Right lobe of liver (tissue), 6 donors: Measurements from ENCODE around the gene GRN. TPM values are rescaled to one million over a fixed set of nuclear protein-coding genes. Genes with fewer than 3 reads are reported as not detected.
"Not testable (repeated sequence)": the region's sequence is repeated elsewhere in the genome, so short reads cannot be mapped to it uniquely, and the experiment has no call there.

ENCODE experiments used
- ATAC-seq, 4 donors: fragments of 200-7000 bp; cut with Tn5 transposase; one replicate each; pipeline ENCODE4 v1.9.1; 2020; ENCODE audit warnings: mild to moderate bottlenecking in 4 of 4, moderate library complexity in 4 of 4
- DNase-seq, 3 donors: peaks; one replicate each; pipeline ENCODE4 v3.0.0-alpha.2; 2020
- H3K27ac ChIP-seq, 3 donors: fragments of 200-600 bp; one replicate each; pipeline ENCODE4 v1.8.0; 2022
- H3K27me3 ChIP-seq, 2 donors: fragments of 200-600 bp; one replicate each; pipeline ENCODE4 v1.8.0; 2022
- H3K36me3 ChIP-seq, 4 donors: fragments of 200-600 bp; sonication (generic) in 1 of 4; one replicate each; pipeline versions ENCODE4 v1.5.1 to v1.8.0; 2017 to 2022; ENCODE audit warnings: control low read depth in 1 of 4
- H3K4me1 ChIP-seq, 4 donors: fragments of 200-600 bp; sonication (generic) in 1 of 4; one replicate each; pipeline versions ENCODE4 v1.5.1 to v1.8.0; 2017 to 2022; ENCODE audit warnings: control low read depth in 1 of 4
- H3K4me3 ChIP-seq, 3 donors: fragments of 200-600 bp; one replicate each; pipeline ENCODE4 v1.8.0; 2022
- H3K9me3 ChIP-seq, 4 donors: fragments of 200-600 bp; sonication (generic) in 1 of 4; one replicate each; pipeline versions ENCODE4 v1.5.1 to v1.8.0; 2017 to 2022; ENCODE audit warnings: control low read depth in 1 of 4
- POLR2A ChIP-seq: fragments of 450-650 bp; IDR thresholded peaks from one replicate; pipeline ENCODE4 v1.6.1; 2017; ENCODE audit warnings: antibody characterized with exemption, mild to moderate bottlenecking
- WGBS: methylation state at CpG from one replicate; pipeline ENCODE4 v1.1.6; 2018; ENCODE audit warnings: low coverage, low lambda C conversion rate; ENCODE audit not compliant: insufficient coverage; ENCODE audit errors: missing lambda C conversion rate; 5-methylcytosine and 5-hydroxymethylcytosine counted together
- intact Hi-C, 2 donors: fragments of 100-400 bp; cut with DNase I; formaldehyde crosslinking; loops; one replicate each; pipeline versions ENCODE4 v1.11.2 to v1.14.1; 2022
- total RNA-seq, 6 experiments: library from RNA; depleted of rRNA in 2 of 6; stranded (reverse); fragments of >200 nt in 2 of 6; fragmentation: NEBNext Ultra II Directional in 3 of 6; extraction: Animal tissue kit (Norgen Biotek cat#: 25700) in 3 of 6; gene quantifications; one replicate each; pipeline versions ENCODE4 v1.1.0 to v1.2.4, GENCODE V29; 2016 to 2023
- TF ChIP-seq, protein P1 (sequence below), 4 donors: fragments of 200-600 bp in 3 of 4; fragments of 450-650 bp in 1 of 4; IDR thresholded peaks; one replicate each; pipeline versions ENCODE4 v1.5.1 to v1.8.0; 2016 to 2022; ENCODE audit warnings: antibody characterized with exemption in 4 of 4, mild to moderate bottlenecking in 2 of 4
- donor health status: DM: no; HTN: yes; CAD: no.
- donor health status: DM: no; HTN: no; CAD: no.
- donor health status: DM: no; HTN: no; CAD: no.
- donor health status: DM: no; HTN: yes; CAD: no.
- donor health status: DM: no; HTN: yes; CAD: no.

GRN gene
- total RNA-seq, 6 experiments from 2014 or later, result 84.5 to 230 (median 150) TPM

DNA sequence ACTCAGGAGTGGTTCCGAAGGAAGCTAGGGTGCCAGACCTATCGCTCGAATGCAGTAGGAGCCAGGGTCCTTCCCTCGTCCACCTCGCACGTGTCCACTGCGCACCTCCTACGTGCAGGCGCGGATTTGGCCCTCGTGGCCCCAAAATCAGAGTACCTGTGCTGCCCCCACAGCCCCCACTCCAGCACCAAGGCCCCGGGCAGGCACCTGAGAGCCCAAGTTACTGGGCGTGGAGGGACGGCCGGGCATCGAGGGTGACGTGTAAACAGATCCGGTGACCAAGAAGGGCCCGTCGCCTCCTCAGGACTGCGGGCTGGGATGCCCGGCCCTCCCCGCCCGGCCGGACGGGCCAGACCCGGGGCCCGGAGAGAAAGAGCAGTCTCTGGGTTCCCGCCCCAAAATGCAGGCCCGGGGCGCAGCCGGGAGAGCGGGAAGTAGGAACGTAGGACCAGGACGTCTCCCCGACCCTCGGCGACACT lies 21.0 kb upstream of the GRN start:
- Histone ChIP-seq H3K4me1 (peaks cover 0 to 12% (median 5%) of the 10 kb centered on the region in 4 donors), H3K27ac (peak overlapping the region in 2 of 3 donors; percentile 21 to 41), H3K4me3 (peak overlapping the region; percentile 89 to 100 (median 97)), H3K9me3 (no peaks in the 10 kb centered on the region), H3K27me3 (no peaks in the 10 kb centered on the region), H3K36me3 (peaks cover 0 to 26% (median 3%) of the 10 kb centered on the region in 4 donors)
- TF ChIP-seq POLR2A, result no peak
- TF ChIP-seq, protein P1, sequence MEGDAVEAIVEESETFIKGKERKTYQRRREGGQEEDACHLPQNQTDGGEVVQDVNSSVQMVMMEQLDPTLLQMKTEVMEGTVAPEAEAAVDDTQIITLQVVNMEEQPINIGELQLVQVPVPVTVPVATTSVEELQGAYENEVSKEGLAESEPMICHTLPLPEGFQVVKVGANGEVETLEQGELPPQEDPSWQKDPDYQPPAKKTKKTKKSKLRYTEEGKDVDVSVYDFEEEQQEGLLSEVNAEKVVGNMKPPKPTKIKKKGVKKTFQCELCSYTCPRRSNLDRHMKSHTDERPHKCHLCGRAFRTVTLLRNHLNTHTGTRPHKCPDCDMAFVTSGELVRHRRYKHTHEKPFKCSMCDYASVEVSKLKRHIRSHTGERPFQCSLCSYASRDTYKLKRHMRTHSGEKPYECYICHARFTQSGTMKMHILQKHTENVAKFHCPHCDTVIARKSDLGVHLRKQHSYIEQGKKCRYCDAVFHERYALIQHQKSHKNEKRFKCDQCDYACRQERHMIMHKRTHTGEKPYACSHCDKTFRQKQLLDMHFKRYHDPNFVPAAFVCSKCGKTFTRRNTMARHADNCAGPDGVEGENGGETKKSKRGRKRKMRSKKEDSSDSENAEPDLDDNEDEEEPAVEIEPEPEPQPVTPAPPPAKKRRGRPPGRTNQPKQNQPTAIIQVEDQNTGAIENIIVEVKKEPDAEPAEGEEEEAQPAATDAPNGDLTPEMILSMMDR (IDR thresholded peaks at IDR 0.05), result no peak
- DNase-seq (peak in 1 of 3 donors; percentile 53), ATAC-seq (peak in 1 of 4 donors; percentile 0)
- intact Hi-C loops, result loop anchor here (5.0 kb wide), 1 partner anchor 112 kb away; no protein-coding TSS in a partner anchor
- 0% methylated on average over 16 of the region's 38 CpGs for WGBS

DNA sequence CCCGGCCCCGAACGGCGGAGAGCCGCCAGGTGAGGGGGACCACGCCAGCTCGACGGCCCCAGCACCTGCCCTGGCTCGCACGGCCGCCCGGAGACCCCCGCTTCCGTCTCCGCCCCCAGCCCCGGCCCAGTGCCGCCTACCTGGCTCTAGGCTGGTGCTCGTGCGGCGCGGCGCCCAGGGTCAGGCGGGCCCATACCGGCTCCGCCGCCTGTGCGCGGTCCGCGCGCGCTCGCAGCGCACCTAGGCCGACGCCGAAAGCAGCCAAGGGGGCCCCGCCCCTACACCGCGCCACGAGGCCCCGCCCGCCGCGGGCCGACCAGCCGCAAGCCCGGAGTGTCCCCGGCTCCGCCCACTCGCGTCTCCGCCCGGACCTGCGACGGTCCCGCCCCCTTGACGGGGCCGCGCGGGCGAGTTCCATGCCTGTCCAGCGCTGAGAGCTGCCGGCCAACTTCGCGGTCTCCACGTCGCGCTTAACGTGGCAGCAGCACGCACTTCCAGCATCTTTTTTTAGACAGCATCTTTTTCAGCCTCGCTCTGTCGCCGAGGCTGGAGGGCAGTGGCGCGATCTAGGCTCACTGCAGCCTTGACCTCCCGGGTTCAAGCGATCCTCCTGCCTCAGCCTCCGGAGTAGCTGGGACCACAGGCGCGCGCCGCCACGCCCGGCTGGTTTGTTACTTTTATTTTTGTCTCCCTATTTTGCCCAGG lies 20.4 kb upstream of the GRN start, which contains the start of gene SLC25A39:
TSS of gene SLC25A39 (minus strand) at position 253 of the 705 bp plus-strand sequence. CDS start 1,261 bp downstream, outside the sequence.
- DNase-seq (peak; percentile 96), ATAC-seq (peak; percentile 87 to 92 (median 88))
- peak within 1 kb of the TSS; percentile 70 to 86 (median 76) for H3K27ac ChIP-seq
- intact Hi-C loops, result loop anchor here (5.0 kb wide), 1 partner anchor 112 kb away; no protein-coding TSS in a partner anchor
- H3K4me3 ChIP-seq, result peak within 1 kb of the TSS; percentile 89 to 100 (median 97)
- H3K9me3 ChIP-seq, result no peaks in the 10 kb centered on the region
- WGBS, result 0% methylated on average over 22 of the region's 85 CpGs
- peaks cover 0 to 12% (median 5%) of the 10 kb centered on the region in 4 donors for H3K4me1 ChIP-seq
- TF ChIP-seq POLR2A, result peak; percentile 84
- TF ChIP-seq, protein P1 (IDR thresholded peaks at IDR 0.05), result no peak
- H3K27me3 ChIP-seq, result no peaks in the 10 kb centered on the region
- H3K36me3 ChIP-seq, result peaks cover 0 to 24% (median 3%) of the 10 kb centered on the region in 4 donors

DNA sequence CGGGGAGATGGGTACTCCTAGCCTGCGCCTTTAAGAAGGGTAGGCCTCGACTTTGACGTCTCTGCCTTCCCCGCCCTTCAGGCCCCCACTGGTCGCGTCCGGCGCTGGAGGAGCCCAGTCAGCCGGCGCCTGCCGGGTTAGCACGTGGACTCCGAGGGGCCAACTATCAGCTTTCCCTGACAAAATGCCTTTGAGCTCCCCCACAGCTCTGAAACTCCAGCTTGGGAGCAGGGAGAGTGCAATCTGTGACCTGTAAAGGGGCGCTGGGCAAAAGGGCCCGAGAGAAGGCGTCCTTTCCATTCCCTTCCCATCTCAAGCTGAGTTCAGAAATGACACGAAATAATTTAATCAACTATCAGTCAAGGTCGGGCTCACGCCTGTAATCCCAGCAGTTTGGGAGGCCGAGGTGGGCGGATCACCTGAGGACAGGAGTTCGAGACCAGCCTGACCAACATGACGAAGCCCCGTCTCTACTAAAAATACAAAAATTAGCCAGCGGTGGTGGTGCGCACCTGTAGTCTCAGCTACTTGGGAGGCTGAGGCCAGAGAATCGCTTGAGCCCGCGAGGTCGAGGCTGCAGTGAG lies 18.1 kb upstream of the GRN start:
- H3K4me3 ChIP-seq, result peak overlapping the region in 1 of 3 donors; percentile 14
- TF ChIP-seq, protein P1 (IDR thresholded peaks at IDR 0.05), result no peak
- no peak for TF ChIP-seq POLR2A
- peaks cover 0 to 6% (median 0%) of the 10 kb centered on the region in 4 donors for H3K36me3 ChIP-seq
- no peaks in the 10 kb centered on the region for H3K27me3 ChIP-seq
- ATAC-seq, result peak; percentile 80 to 87 (median 86)
- H3K4me1 ChIP-seq, result peaks cover 0 to 17% (median 6%) of the 10 kb centered on the region in 4 donors
- no peaks in the 10 kb centered on the region for H3K9me3 ChIP-seq
- DNase-seq, result peak; percentile 97 to 98 (median 98)
- intact Hi-C loops, result no loop called here
- WGBS, result 42% methylated on average over 17 of the region's 31 CpGs
- H3K27ac ChIP-seq, result no peak overlapping the region

DNA sequence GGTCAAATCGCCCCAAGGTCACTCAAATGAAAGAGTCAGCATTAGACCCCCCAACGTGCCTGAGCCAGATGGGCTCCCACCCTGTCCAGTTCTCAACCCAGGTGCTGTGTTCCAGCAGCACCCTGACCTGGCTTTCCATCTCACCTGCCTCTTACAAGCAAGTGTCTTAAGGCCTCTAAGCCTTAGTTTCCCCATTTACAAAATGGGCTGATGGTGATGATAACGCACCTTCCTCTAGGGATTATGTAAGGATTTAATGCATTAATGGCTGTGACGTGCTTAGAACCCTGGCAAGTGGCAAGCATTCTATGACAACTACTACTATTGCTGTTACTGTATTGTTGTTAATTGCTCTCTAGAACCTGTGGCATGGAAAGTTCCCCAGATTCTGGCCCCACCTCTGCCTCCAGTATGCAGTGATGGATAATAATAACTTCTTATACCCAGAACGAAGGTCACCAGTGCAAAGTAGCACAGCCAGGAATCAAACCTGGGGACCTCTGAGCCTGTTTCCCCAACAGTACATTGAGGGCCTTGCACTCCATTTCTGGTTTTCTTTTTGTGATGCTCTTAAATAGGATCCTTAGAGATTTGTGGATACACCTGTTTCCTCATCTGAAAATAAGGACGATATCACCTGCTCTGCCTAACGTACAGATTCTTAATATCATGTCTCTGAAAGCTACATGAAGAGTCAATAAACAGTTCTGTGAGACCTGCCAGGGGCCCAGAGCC lies 17.2 kb upstream of the GRN start:
- H3K27me3 ChIP-seq, result no peaks in the 10 kb centered on the region
- no peaks in the 10 kb centered on the region for H3K36me3 ChIP-seq
- TF ChIP-seq, protein P1 (IDR thresholded peaks at IDR 0.05), result no peak
- TF ChIP-seq POLR2A, result no peak
- intact Hi-C loops, result no loop called here
- peaks cover 0 to 17% (median 6%) of the 10 kb centered on the region in 4 donors for H3K4me1 ChIP-seq
- ATAC-seq, result no peak
- DNase-seq, result no peak
- H3K9me3 ChIP-seq, result no peaks in the 10 kb centered on the region
- no peak overlapping the region for H3K4me3 ChIP-seq
- 68% methylated on average over 5 of the region's 7 CpGs for WGBS
- H3K27ac ChIP-seq, result no peak overlapping the region

DNA sequence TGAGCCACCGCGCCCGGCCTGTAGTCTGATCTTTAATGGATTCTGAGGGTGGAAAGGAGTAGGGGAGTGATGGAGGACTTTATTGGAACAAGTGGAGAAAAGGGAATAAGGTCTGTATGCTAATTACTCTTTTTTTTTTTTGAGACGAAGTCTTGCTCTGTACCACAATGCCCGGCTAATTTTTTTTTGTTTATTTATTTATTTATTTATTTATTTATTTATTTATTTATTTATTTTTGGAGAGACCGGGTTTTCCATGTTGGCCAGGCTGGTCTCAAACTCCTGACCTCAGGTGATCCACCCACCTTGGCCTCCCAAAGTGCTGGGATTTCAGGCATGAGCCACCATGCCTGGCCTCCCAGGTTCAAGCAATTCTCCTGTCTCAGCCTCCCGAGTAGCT lies 15.6 kb upstream of the GRN start:
- H3K4me1 ChIP-seq, result peaks cover 0 to 11% (median 0%) of the 10 kb centered on the region in 4 donors
- H3K9me3 ChIP-seq, H3K27me3 ChIP-seq, H3K4me3 ChIP-seq, H3K36me3 ChIP-seq, H3K27ac ChIP-seq, intact Hi-C loops, DNase-seq, ATAC-seq: not testable (repeated sequence)
- WGBS, result 82% methylated on average over 7 of the region's 7 CpGs

DNA sequence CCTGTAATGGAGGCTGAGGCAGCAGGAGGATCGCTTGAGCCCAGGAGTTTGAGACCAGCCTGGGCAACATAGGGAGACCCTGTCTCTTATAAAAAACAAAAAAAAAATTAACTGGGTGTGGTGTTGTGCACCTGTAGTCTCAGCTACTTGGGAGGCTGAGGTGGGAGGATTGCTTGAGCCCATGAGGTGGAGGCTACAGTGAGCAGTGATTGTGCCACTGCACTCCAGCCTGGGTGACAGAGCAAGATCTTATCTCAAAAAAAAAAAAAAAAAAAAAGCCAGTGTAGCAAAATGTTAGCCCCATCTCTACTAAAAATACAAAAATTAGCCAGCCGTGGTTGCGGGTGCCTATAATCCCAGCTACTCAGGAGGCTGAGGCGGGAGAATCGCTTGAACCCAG lies 14.8 kb upstream of the GRN start:
- H3K36me3 ChIP-seq, intact Hi-C loops, DNase-seq, ATAC-seq, H3K27ac ChIP-seq, H3K9me3 ChIP-seq, H3K4me1 ChIP-seq, H3K4me3 ChIP-seq, H3K27me3 ChIP-seq: not testable (repeated sequence)
- 93% methylated on average over 5 of the region's 5 CpGs for WGBS
